H1 (cell line): ENCODE results near the gene DLGAP5. TPM values are rescaled to one million over a fixed set of nuclear protein-coding genes. Genes with fewer than 3 reads are reported as not detected.

Experiments
- CTCF ChIA-PET: fragments of 300-600 bp; sonication (Branson Sonifier 250); formaldehyde crosslinking; loops from one replicate; lab custom pipeline; 2021; ENCODE audit not compliant: partially characterized antibody; lab: Charles Lee
- POLR2A ChIA-PET: fragments of 300-600 bp; sonication (Branson Sonifier 250); formaldehyde crosslinking; loops from one replicate; lab custom pipeline; 2021; ENCODE audit warnings: inconsistent platforms; ENCODE audit not compliant: partially characterized antibody; lab: Charles Lee
- DNase-seq, 2 experiments: peaks; one replicate each; pipeline versions ENCODE4 v3.0.0 to v3.0.0-alpha.2; 2010 to 2022; ENCODE audit warnings: low spot score in 2 of 2, low read depth in 1 of 2, mixed read lengths in 1 of 2
- FAIRE-seq: peaks from 2 replicates; lab custom pipeline; 2011; peaks lifted over from hg19 to GRCh38; lab: Jason Lieb, UNC
- H2AFZ ChIP-seq: 2 replicates; pipeline ENCODE4 v1.8.1; 2012; ENCODE audit warnings: low read length, inconsistent platforms
- H2AK5ac ChIP-seq: 2 replicates; pipeline ENCODE4 v1.6.1; 2013; ENCODE audit warnings: low read depth, low read length
- H2BK120ac ChIP-seq: replicated peaks from 2 replicates; pipeline ENCODE3; 2013; ENCODE audit warnings: low read depth, low read length, inconsistent platforms
- H2BK12ac ChIP-seq: 2 replicates; pipeline ENCODE4 v1.6.1; 2013; ENCODE audit warnings: low read depth, low read length
- H2BK15ac ChIP-seq: 2 replicates; pipeline ENCODE4 v1.6.1; 2013; ENCODE audit warnings: low read length
- H2BK20ac ChIP-seq: 2 replicates; pipeline ENCODE4 v1.6.1; 2013; ENCODE audit warnings: low read length
- H2BK5ac ChIP-seq: 2 replicates; pipeline ENCODE4 v1.6.1; 2013; ENCODE audit warnings: low read depth, low read length
- H3K14ac ChIP-seq: 2 replicates; pipeline ENCODE4 v1.6.1; 2013; ENCODE audit warnings: inconsistent platforms; ENCODE audit not compliant: insufficient read length
- H3K18ac ChIP-seq: 2 replicates; pipeline ENCODE4 v1.6.1; 2013; ENCODE audit warnings: low read length; ENCODE audit errors: extremely low read depth
- H3K23ac ChIP-seq: 2 replicates; pipeline ENCODE4 v1.6.1; 2013; ENCODE audit warnings: inconsistent platforms; ENCODE audit not compliant: insufficient read length
- H3K23me2 ChIP-seq: 2 replicates; pipeline ENCODE4 v1.6.1; 2013; ENCODE audit warnings: low read depth, low read length
- H3K27ac ChIP-seq: 2 replicates; pipeline ENCODE4 v1.6.1; 2011; ENCODE audit warnings: low read depth, low read length, inconsistent platforms
- H3K27me3 ChIP-seq, 4 experiments: replicated peaks in 1 of 4; 1 replicate in 1 of 4; 2 replicates in 3 of 4; pipeline versions ENCODE4 v1.6.1 to v1.8.1; 2011 to 2013; ENCODE audit warnings: low read length in 3 of 4, mild to moderate bottlenecking in 3 of 4, inconsistent platforms in 2 of 4, mixed read lengths in 2 of 4, moderate library complexity in 1 of 4; ENCODE audit not compliant: control insufficient read depth in 3 of 4, insufficient read depth in 3 of 4; ENCODE audit errors: extremely low read depth in 1 of 4
- H3K36me3 ChIP-seq, 4 experiments: 2 replicates each; pipeline versions ENCODE4 v1.6.1 to v1.8.1; 2011 to 2013; ENCODE audit warnings: mild to moderate bottlenecking in 4 of 4, low read length in 3 of 4, moderate library complexity in 2 of 4, control low read depth in 1 of 4, inconsistent platforms in 1 of 4; ENCODE audit not compliant: insufficient read depth in 4 of 4, control insufficient read depth in 2 of 4
- H3K4ac ChIP-seq: replicated peaks from 2 replicates; pipeline ENCODE3; 2013; ENCODE audit warnings: low read length, low read depth, mixed read lengths, inconsistent platforms; ENCODE audit not compliant: insufficient read length
- H3K4me1 ChIP-seq, 4 experiments: replicated peaks in 1 of 4; 1 replicate in 1 of 4; 2 replicates in 3 of 4; pipeline versions ENCODE4 v1.6.1 to v1.8.1; 2011 to 2013; ENCODE audit warnings: low read length in 3 of 4, inconsistent platforms in 2 of 4, mixed read lengths in 1 of 4; ENCODE audit not compliant: insufficient read depth in 4 of 4, control insufficient read depth in 3 of 4
- H3K4me2 ChIP-seq, 2 experiments: 2 replicates each; pipeline versions ENCODE4 v1.6.1 to v1.8.1; 2011 to 2013; ENCODE audit warnings: low read depth in 2 of 2, low read length in 2 of 2, control low read depth in 1 of 2, inconsistent platforms in 1 of 2, mild to moderate bottlenecking in 1 of 2; ENCODE audit not compliant: insufficient read depth in 1 of 2
- H3K4me3 ChIP-seq, 4 experiments: fragments of 200-600, 300-600 bp in 1 of 4; sonication (generic), shearing (Covaris generic), sonication (Bioruptor Twin) in 1 of 4; 2 replicates each; pipeline versions ENCODE4 v1.5.1 to v1.8.1; 2011 to 2016; ENCODE audit warnings: low read length in 4 of 4, low read depth in 3 of 4, control low read depth in 2 of 4, inconsistent platforms in 2 of 4, mild to moderate bottlenecking in 2 of 4, mixed read lengths in 1 of 4, moderate library complexity in 1 of 4; ENCODE audit not compliant: insufficient read depth in 2 of 4; ENCODE audit errors: extremely low read depth in 1 of 4
- H3K56ac ChIP-seq: replicated peaks from 2 replicates; pipeline ENCODE3; 2013; ENCODE audit warnings: low read depth, mild to moderate bottlenecking, mixed read lengths, low read length, inconsistent platforms; ENCODE audit not compliant: insufficient read length
- H3K79me1 ChIP-seq: 2 replicates; pipeline ENCODE4 v1.6.1; 2013; ENCODE audit warnings: low read depth, low read length, control low read depth
- H3K79me2 ChIP-seq, 2 experiments: 2 replicates each; pipeline versions ENCODE4 v1.6.1 to v1.8.1; 2012 to 2013; ENCODE audit warnings: low read length in 2 of 2, mild to moderate bottlenecking in 2 of 2, inconsistent platforms in 1 of 2; ENCODE audit not compliant: insufficient read depth in 2 of 2, control insufficient read depth in 1 of 2
- H3K9ac ChIP-seq, 4 experiments: replicated peaks in 1 of 4; 1 replicate in 1 of 4; 2 replicates in 3 of 4; pipeline versions ENCODE4 v1.6.1 to v1.8.1; 2011 to 2013; ENCODE audit warnings: low read depth in 3 of 4, low read length in 3 of 4, control low read depth in 2 of 4, mild to moderate bottlenecking in 2 of 4, moderate library complexity in 2 of 4, inconsistent platforms in 1 of 4; ENCODE audit errors: extremely low read depth in 1 of 4
- H3K9me3 ChIP-seq, 2 experiments: 2 replicates each; pipeline versions ENCODE4 v1.6.1 to v1.8.1; 2012 to 2013; ENCODE audit warnings: mild to moderate bottlenecking in 2 of 2, moderate library complexity in 2 of 2, control low read depth in 1 of 2, inconsistent platforms in 1 of 2, low read depth in 1 of 2, low read length in 1 of 2, mixed read lengths in 1 of 2; ENCODE audit not compliant: insufficient read depth in 2 of 2
- H4K20me1 ChIP-seq, 2 experiments: replicated peaks in 1 of 2; 2 replicates each; pipeline versions ENCODE3 to v1.8.1; 2011 to 2013; ENCODE audit warnings: inconsistent platforms in 2 of 2, low read length in 2 of 2, mild to moderate bottlenecking in 1 of 2; ENCODE audit not compliant: insufficient read depth in 2 of 2, control insufficient read depth in 1 of 2
- H4K5ac ChIP-seq: 2 replicates; pipeline ENCODE4 v1.6.1; 2013; ENCODE audit warnings: low read length, low read depth, mixed read lengths, inconsistent platforms; ENCODE audit not compliant: insufficient read length
- H4K8ac ChIP-seq: 2 replicates; pipeline ENCODE4 v1.8.0; 2013; ENCODE audit warnings: mild to moderate bottlenecking, moderate library complexity, low read length, inconsistent platforms; ENCODE audit not compliant: insufficient read depth; ENCODE audit errors: extremely low read depth
- H4K91ac ChIP-seq: replicated peaks from 2 replicates; pipeline ENCODE3; 2013; ENCODE audit warnings: low read length, mixed read lengths, inconsistent platforms; ENCODE audit not compliant: insufficient read length
- FOSL1 ChIP-seq: IDR thresholded peaks from 2 replicates; pipeline ENCODE4 v1.6.1; 2011; ENCODE audit warnings: mild to moderate bottlenecking, low read depth, low read length, moderate library complexity; ENCODE audit not compliant: insufficient read depth
- POU5F1 ChIP-seq: IDR thresholded peaks from 2 replicates; pipeline ENCODE4 v1.6.1; 2011; ENCODE audit warnings: low read depth, mild to moderate bottlenecking, low read length, moderate library complexity
- RBBP5 ChIP-seq: IDR thresholded peaks from 2 replicates; pipeline ENCODE4 v1.7.1; 2012; ENCODE audit warnings: low read depth, mild to moderate bottlenecking, inconsistent platforms, low read length, moderate library complexity, borderline replicate concordance
- SAP30 ChIP-seq: fragments of 300-600 bp; sonication (generic); IDR thresholded peaks from 2 replicates; pipeline ENCODE4 v1.7.1; 2012; ENCODE audit warnings: low read length, moderate library complexity, mild to moderate bottlenecking, inconsistent platforms; ENCODE audit not compliant: insufficient read depth, insufficient replicate concordance
- SIN3A ChIP-seq, 2 experiments: IDR thresholded peaks in 1 of 2; conservative IDR thresholded peaks in 1 of 2; 2 replicates each; pipeline ENCODE4 v1.6.1; 2011 to 2012; ENCODE audit warnings: low read length in 2 of 2, improper control_type of control experiment in 1 of 2, low read depth in 1 of 2, mild to moderate bottlenecking in 1 of 2
- WGBS, 2 experiments: shearing (Covaris generic) in 1 of 2; methylation state at CpG; one replicate each; pipeline versions ENCODE4 v1.1.6 to v1.1.7; 2013 to 2015; ENCODE audit warnings: low lambda C conversion rate in 2 of 2, mixed read lengths in 2 of 2, inconsistent platforms in 1 of 2, low coverage in 1 of 2, missing lambda C conversion rate in 1 of 2; ENCODE audit not compliant: insufficient replicate concordance in 2 of 2, insufficient coverage in 1 of 2, insufficient read length in 1 of 2; ENCODE audit errors: extremely low coverage in 1 of 2, missing lambda C conversion rate in 1 of 2; 5-methylcytosine and 5-hydroxymethylcytosine counted together
- polyA plus RNA-seq, 7 experiments: library from polyadenylated mRNA; depleted of rRNA in 3 of 7; stranded (reverse) in 5 of 7; unstranded in 2 of 7; fragments of >200 nt in 5 of 7; fragments of 200-250 nt in 2 of 7; gene quantifications; 1 replicate in 5 of 7; 2 replicates in 1 of 7; 4 replicates in 1 of 7; pipeline versions ENCODE4 v1.2.1 to v1.2.3, GENCODE V29; 2011 to 2013; ENCODE audit warnings: missing spikeins in 2 of 7, mixed read lengths in 2 of 7
- total RNA-seq: library from RNA; stranded (reverse); fragmentation: NEBNext Ultra II Directional; extraction: Animal tissue kit (Norgen Biotek cat#: 25700); gene quantifications from 2 replicates; pipeline ENCODE4 v1.2.1, GENCODE V29; 2021
- TF ChIP-seq, protein P1 (sequence below): IDR thresholded peaks from 2 replicates; pipeline ENCODE4 v1.6.1; 2012; ENCODE audit warnings: low read length, inconsistent platforms

DLGAP5 gene
- total and polyA plus RNA-seq, 2 of the 8 experiments (the other 6 are each of a cell fraction or from before 2014, with no cell fraction given), result 16.9 to 155 TPM

DNA sequence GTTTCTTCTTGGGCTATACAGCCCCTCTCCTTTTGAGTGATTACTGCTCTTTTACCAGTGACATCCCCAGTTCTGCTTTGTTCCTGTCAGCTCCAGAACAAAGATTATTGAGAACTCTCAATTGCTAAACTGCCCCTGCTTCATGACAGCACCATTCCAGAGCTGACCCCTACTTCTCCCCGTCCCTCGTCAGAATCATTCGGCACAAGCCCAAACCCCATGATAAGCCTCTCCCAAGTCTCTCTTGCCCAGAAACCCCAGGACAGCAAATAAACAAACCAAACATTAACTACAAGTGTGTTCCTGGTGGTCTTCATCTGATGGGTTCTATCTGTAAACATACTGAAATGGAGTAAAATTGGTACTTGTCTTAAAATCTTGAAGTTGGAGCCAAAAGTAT is 9.3 kb upstream of the DLGAP5 start:
- Histone ChIP-seq H3K27me3 (no peaks in the 10 kb centered on the region), H2AFZ (peak overlapping the region; percentile 20), H4K5ac (peak overlapping the region; percentile 68), H3K4me1 (peaks cover 0 to 8% (median 1%) of the 10 kb centered on the region in 4 experiments; a peak in 2 of 7 replicates), H2BK12ac (peak overlapping the region; percentile 42), H2BK20ac (no peak overlapping the region), H3K23me2 (no peaks in the 10 kb centered on the region), H3K4me3 (no peak overlapping the region; a peak in 1 of 8 replicates), H2BK15ac (no peak overlapping the region), H3K4me2 (0 out of 4 replicates have a peak overlapping the region, but pooled peaks of 1 of the 2 experiments have one; percentile 41), H3K79me1 (no peaks in the 10 kb centered on the region), H3K56ac (peak overlapping the region; percentile 12), H3K36me3 (no peaks in the 10 kb centered on the region), H3K18ac (peak overlapping the region; percentile 73; the same call in 1 of the 2 replicates), H2AK5ac (no peak overlapping the region), H3K14ac (no peak overlapping the region), H3K27ac (no peak overlapping the region), H2BK120ac (peak overlapping the region; percentile 7), H3K9ac (no peak overlapping the region), H3K79me2 (no peaks in the 10 kb centered on the region), H3K4ac (peak overlapping the region; percentile 46), H4K91ac (no peak overlapping the region), H2BK5ac (peak overlapping the region; percentile 89; the same call in 1 of the 2 replicates), H4K8ac (no peak overlapping the region), H4K20me1 (no peaks in the 10 kb centered on the region), H3K9me3 (no peaks in the 10 kb centered on the region), H3K23ac (no peak overlapping the region)
- CTCF ChIA-PET, result interaction anchor here (0.6 to 2.1 kb wide), 6 partner anchors 10 to 69 kb away, joined by 3 to 11 read pairs (median 4); no protein-coding TSS in a partner anchor
- DNase-seq (no peak), FAIRE-seq (no peak)
- POLR2A ChIA-PET, result interaction anchor here (1.1 to 2.6 kb wide), 4 partner anchors 9 to 98 kb away, joined by 3 to 10 read pairs (median 3); partner anchors contain the start of gene DLGAP5
- WGBS, 2 experiments, result 78% methylated on average over 3 of the region's 3 CpGs; no CpG with 5 or more reads in 1 of the 2 experiments
- TF ChIP-seq, protein P1, sequence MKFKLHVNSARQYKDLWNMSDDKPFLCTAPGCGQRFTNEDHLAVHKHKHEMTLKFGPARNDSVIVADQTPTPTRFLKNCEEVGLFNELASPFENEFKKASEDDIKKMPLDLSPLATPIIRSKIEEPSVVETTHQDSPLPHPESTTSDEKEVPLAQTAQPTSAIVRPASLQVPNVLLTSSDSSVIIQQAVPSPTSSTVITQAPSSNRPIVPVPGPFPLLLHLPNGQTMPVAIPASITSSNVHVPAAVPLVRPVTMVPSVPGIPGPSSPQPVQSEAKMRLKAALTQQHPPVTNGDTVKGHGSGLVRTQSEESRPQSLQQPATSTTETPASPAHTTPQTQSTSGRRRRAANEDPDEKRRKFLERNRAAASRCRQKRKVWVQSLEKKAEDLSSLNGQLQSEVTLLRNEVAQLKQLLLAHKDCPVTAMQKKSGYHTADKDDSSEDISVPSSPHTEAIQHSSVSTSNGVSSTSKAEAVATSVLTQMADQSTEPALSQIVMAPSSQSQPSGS, result no peak
- no peak for TF ChIP-seq POU5F1
- TF ChIP-seq FOSL1, result no peak
- TF ChIP-seq SIN3A (conservative IDR thresholded peaks at IDR 0.05 in 1 of 2, IDR thresholded peaks at IDR 0.05 in 1 of 2; ENCODE audit: low read depth in 1 of 2, low read length in 2 of 2), result no peak
- no peak for TF ChIP-seq RBBP5
- no peak for TF ChIP-seq SAP30
